HCT116 (cell line): ENCODE data around the gene COL26A1. TPM values are rescaled to one million over a fixed set of nuclear protein-coding genes. Genes with fewer than 3 reads are reported as not detected.
"Not testable (repeated sequence)": the region's sequence is repeated elsewhere in the genome, so short reads cannot be mapped to it uniquely, and the experiment has no call there.

Experiments used
- ATAC-seq: fragments of 200-7000 bp; cut with Tn5 transposase; 2 replicates; pipeline ENCODE4 v1.9.1; 2020; ENCODE audit warnings: mild to moderate bottlenecking, moderate library complexity
- BruUV-seq: library from RNA; stranded (reverse); fragments of 400-500 nt; replicated peaks from 2 replicates; lab custom pipeline; 2021; lab: Mats Ljungman, UMichigan
- CTCF ChIA-PET: fragments of 300-600 bp; sonication (Branson Sonifier 250); formaldehyde crosslinking; loops from one replicate; lab custom pipeline; 2021; ENCODE audit warnings: antibody characterized with exemption; lab: Charles Lee
- POLR2A ChIA-PET: fragments of 300-600, 350-600 bp; sonication (Branson Sonifier 250); formaldehyde crosslinking; loops from one replicate; lab custom pipeline; 2021; ENCODE audit warnings: antibody characterized with exemption; lab: Charles Lee
- RAD21 ChIA-PET, 2 experiments: fragments of 300-600 bp; sonication (Branson Sonifier 250); formaldehyde crosslinking; loops; one replicate each; lab custom pipeline; 2023; ENCODE audit warnings: low total read pairs in 2 of 2; ENCODE audit not compliant: uncharacterized antibody in 2 of 2, unreplicated experiment in 2 of 2, low non-redundant PET in 1 of 2; lab: Charles Lee
- DNase-seq: peaks from one replicate; pipeline ENCODE4 v3.0.0-alpha.2; 2010; ENCODE audit warnings: low read depth, low spot score
- H2AFZ ChIP-seq: fragments of 200-600 bp; shearing (Covaris generic), sonication (generic); 2 replicates; pipeline ENCODE4 v1.6.1; 2017; ENCODE audit warnings: low read depth, mixed run types, mixed read lengths, antibody characterized with exemption, low read length; ENCODE audit not compliant: poor library complexity, severe bottlenecking
- H3K27ac ChIP-seq: 2 replicates; pipeline ENCODE4 v1.5.1; 2012; ENCODE audit warnings: low read depth, low read length
- H3K27me3 ChIP-seq: fragments of 200-600 bp; sonication (generic); 2 replicates; pipeline ENCODE4 v1.6.1; 2016; ENCODE audit warnings: mixed run types, low read length, mixed read lengths; ENCODE audit not compliant: insufficient read depth
- H3K36me3 ChIP-seq, 2 experiments: fragments of 200-500 bp in 1 of 2; fragments of 200-600 bp in 1 of 2; sonication (Bioruptor generic) in 1 of 2; sonication (generic) in 1 of 2; 2 replicates each; pipeline versions ENCODE4 v1.5.1 to v1.6.1; 2014 to 2016; ENCODE audit warnings: low read length in 2 of 2, inconsistent platforms in 1 of 2, mixed read lengths in 1 of 2, mixed run types in 1 of 2; ENCODE audit not compliant: insufficient read depth in 2 of 2, control insufficient read depth in 1 of 2
- H3K4me1 ChIP-seq, 2 experiments: fragments of 200-600 bp in 1 of 2; sonication (generic) in 1 of 2; 2 replicates each; pipeline versions ENCODE4 v1.5.1 to v1.6.1; 2012 to 2017; ENCODE audit warnings: low read length in 2 of 2, inconsistent platforms in 1 of 2, mild to moderate bottlenecking in 1 of 2, mixed read lengths in 1 of 2, mixed run types in 1 of 2, moderate library complexity in 1 of 2; ENCODE audit not compliant: insufficient read depth in 2 of 2, control insufficient read depth in 1 of 2
- H3K4me2 ChIP-seq: fragments of 200-600 bp; sonication (generic); 2 replicates; pipeline ENCODE4 v1.6.1; 2017; ENCODE audit warnings: mixed run types, low read length, mixed read lengths
- H3K4me3 ChIP-seq, 2 experiments: fragments of 200-600 bp in 1 of 2; sonication (generic) in 1 of 2; replicated peaks in 1 of 2; 2 replicates each; pipeline ENCODE4 v1.5.1; 2011 to 2016; ENCODE audit warnings: low read length in 2 of 2, control low read depth in 1 of 2, low read depth in 1 of 2, mild to moderate bottlenecking in 1 of 2, mixed read lengths in 1 of 2, mixed run types in 1 of 2
- H3K79me2 ChIP-seq: fragments of 200-600 bp; sonication (generic); 2 replicates; pipeline ENCODE4 v1.6.1; 2017; ENCODE audit warnings: mild to moderate bottlenecking, mixed run types, low read length, moderate library complexity, mixed read lengths; ENCODE audit not compliant: insufficient read depth
- H3K9ac ChIP-seq: fragments of 200-600 bp; sonication (generic); 2 replicates; pipeline ENCODE4 v1.6.1; 2016; ENCODE audit warnings: low read length, mixed read lengths
- H3K9me2 ChIP-seq: fragments of 200-600 bp; sonication (generic), shearing (Covaris generic); 2 replicates; pipeline ENCODE4 v1.6.1; 2017; ENCODE audit warnings: mixed run types, mild to moderate bottlenecking, moderate library complexity; ENCODE audit not compliant: insufficient read depth
- H3K9me3 ChIP-seq, 2 experiments: fragments of 200-500 bp in 1 of 2; fragments of 200-600 bp in 1 of 2; sonication (Bioruptor generic) in 1 of 2; sonication (generic) in 1 of 2; 2 replicates each; pipeline ENCODE4 v1.6.1; 2014 to 2017; ENCODE audit warnings: low read length in 2 of 2, mixed read lengths in 2 of 2, inconsistent platforms in 1 of 2, low read depth in 1 of 2, mild to moderate bottlenecking in 1 of 2, mixed run types in 1 of 2, moderate library complexity in 1 of 2; ENCODE audit not compliant: control insufficient read depth in 1 of 2, insufficient read depth in 1 of 2
- H4K20me1 ChIP-seq: fragments of 200-600 bp; sonication (generic), shearing (Covaris generic); 2 replicates; pipeline ENCODE4 v1.6.1; 2017; ENCODE audit warnings: mixed run types, mild to moderate bottlenecking, moderate library complexity; ENCODE audit not compliant: insufficient read depth
- CEBPB ChIP-seq: IDR thresholded peaks from 2 replicates; pipeline ENCODE4 v1.6.1; 2012; ENCODE audit warnings: low read depth
- EGR1 ChIP-seq: IDR thresholded peaks from 2 replicates; pipeline ENCODE4 v1.6.1; 2012; ENCODE audit warnings: low read depth
- FOSL1 ChIP-seq: IDR thresholded peaks from 2 replicates; pipeline ENCODE4 v1.6.1; 2012; ENCODE audit warnings: low read depth
- POLR2A ChIP-seq: IDR thresholded peaks from 2 replicates; pipeline ENCODE4 v1.7.0; 2011; ENCODE audit warnings: borderline replicate concordance; ENCODE audit not compliant: insufficient read depth, insufficient read length; ENCODE audit errors: extremely low read depth
- POLR2AphosphoS5 ChIP-seq: IDR thresholded peaks from 2 replicates; pipeline ENCODE4 v1.6.1; 2011; ENCODE audit warnings: mild to moderate bottlenecking, low read depth, low read length, moderate library complexity
- RAD21 ChIP-seq: IDR thresholded peaks from 2 replicates; pipeline ENCODE4 v1.6.1; 2012; ENCODE audit warnings: low read depth, mild to moderate bottlenecking
- SP1 ChIP-seq: IDR thresholded peaks from 2 replicates; pipeline ENCODE4 v1.6.1; 2012; ENCODE audit warnings: low read depth
- SRF ChIP-seq: IDR thresholded peaks from 2 replicates; pipeline ENCODE4 v1.6.1; 2012; ENCODE audit warnings: low read depth
- TCF7L2 ChIP-seq: IDR thresholded peaks from 2 replicates; pipeline ENCODE4 v1.7.0; 2011; ENCODE audit warnings: borderline replicate concordance, inconsistent platforms; ENCODE audit not compliant: insufficient read depth, insufficient read length; ENCODE audit errors: extremely low read depth
- ZFX ChIP-seq: fragments of 450-650 bp; IDR thresholded peaks from 2 replicates; pipeline ENCODE4 v1.6.1; 2017
- intact Hi-C: fragments of 100-400 bp; cut with micrococcal nuclease; formaldehyde crosslinking; loops from 2 replicates; pipeline ENCODE4 v1.10.0; 2022
- total RNA-seq: library from RNA; stranded (reverse); gene quantifications from one replicate; pipeline ENCODE4 v1.2.1, GENCODE V29; 2021; ENCODE audit not compliant: unreplicated experiment

COL26A1 gene
- total RNA-seq, 1 experiment from 2014 or later = 0.27 TPM

DNA sequence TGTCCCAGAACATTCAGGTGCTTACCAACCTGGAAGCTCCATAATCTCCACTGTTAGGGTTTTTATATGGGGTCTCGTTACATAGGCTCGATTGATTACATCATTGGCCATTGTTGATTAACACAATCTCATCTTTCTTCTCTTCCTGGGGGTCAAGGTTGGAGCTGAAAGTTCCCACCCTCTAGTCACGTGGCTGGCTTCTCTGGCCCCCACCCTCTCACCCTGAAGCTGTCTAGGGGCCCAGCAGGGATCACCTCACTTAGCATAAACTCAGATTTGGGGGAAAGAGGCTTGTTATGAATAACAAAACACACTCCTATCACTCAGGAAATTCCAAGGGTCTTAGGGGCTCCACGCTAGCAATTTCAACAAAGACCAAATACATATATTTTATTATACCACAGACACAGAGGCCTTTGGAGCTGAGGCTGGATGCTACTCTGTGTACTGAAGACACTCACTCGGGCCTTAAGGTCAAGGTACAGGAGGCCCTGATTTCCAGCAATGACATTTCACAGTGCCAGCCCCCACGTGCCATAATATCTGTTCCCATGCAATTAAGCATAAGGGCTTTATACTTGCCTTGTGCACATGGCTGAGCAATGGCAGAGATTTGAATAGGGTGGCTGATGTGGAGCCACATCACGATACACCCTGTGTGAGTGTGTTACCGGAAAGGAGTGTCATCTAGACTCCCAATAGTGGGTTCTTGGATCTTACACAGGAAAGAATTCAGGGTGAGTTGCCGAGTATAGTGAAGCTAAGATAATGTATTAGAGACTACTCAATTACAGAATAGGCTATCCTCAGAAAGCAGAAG, 108.2 kb downstream of the COL26A1 start:
- DNase-seq (no peak), ATAC-seq (no peak)
- Histone ChIP-seq H3K27me3 (no peaks in the 10 kb centered on the region), H3K4me1 (no peaks in the 10 kb centered on the region), H3K27ac (no peak overlapping the region), H4K20me1 (no peaks in the 10 kb centered on the region), H3K4me3 (no peak overlapping the region), H3K9me2 (no peaks in the 10 kb centered on the region), H3K9ac (no peak overlapping the region), H2AFZ (no peak overlapping the region)
- POLR2A ChIA-PET = no interaction called here
- CTCF ChIA-PET = no interaction called here
- BruUV-seq = no TSS peak
- intact Hi-C loops = no loop called here
- TF ChIP-seq TCF7L2 = no peak
- no peak for TF ChIP-seq POLR2AphosphoS5
- TF ChIP-seq SRF = no peak
- no peak for TF ChIP-seq SP1
- no peak for TF ChIP-seq CEBPB
- no peak for TF ChIP-seq EGR1
- no peak for TF ChIP-seq POLR2A
- TF ChIP-seq, all 23 proteins: peak for 0
- H3K9me3 ChIP-seq = no peaks in the 10 kb centered on the region
- H3K36me3 ChIP-seq = no peaks in the 10 kb centered on the region
- no peak overlapping the region for H3K4me2 ChIP-seq
- H3K79me2 ChIP-seq = no peaks in the 10 kb centered on the region
- RAD21 ChIA-PET = no interaction called here

DNA sequence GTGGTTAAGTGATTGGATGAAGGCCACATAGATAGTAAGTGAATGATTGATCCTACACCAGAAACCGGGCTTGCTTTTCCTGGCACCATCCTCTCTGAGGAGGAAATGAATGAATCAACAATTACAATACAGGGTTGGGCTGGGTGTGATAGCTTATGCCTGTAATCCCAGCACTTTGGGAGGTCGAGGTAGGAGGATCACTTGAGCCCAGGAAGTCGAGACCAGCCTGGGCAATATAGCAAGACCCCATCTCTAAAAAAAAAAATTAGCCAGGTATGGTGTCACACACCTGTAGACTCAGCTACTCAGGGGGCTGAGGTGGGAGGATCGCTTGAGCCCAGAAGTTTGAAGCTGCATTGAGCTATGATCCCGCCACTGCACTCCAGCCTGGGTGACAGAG, 111.5 kb downstream of the COL26A1 start:
- Histone ChIP-seq H2AFZ (no peak overlapping the region), H3K9ac (no peak overlapping the region), H3K4me3 (no peak overlapping the region), H3K79me2 (no peaks in the 10 kb centered on the region), H3K27me3 (no peaks in the 10 kb centered on the region), H3K4me2 (no peak overlapping the region), H3K36me3 (no peaks in the 10 kb centered on the region), H3K4me1 (no peaks in the 10 kb centered on the region), H3K9me2 (no peaks in the 10 kb centered on the region), H3K9me3 (peaks cover 4% of the 10 kb centered on the region in 2 experiments; a peak in 1 of 4 replicates), H4K20me1 (no peaks in the 10 kb centered on the region), H3K27ac (no peak overlapping the region)
- ChIA-PET CTCF (no interaction called here), POLR2A (interaction anchor here (0.6 kb wide), 1 partner anchor 37 kb away, joined by 3 read pairs; no protein-coding TSS in a partner anchor), RAD21 (no interaction called here)
- no peak for TF ChIP-seq ZFX
- TF ChIP-seq FOSL1 = no peak
- TF ChIP-seq TCF7L2 = no peak
- no peak for TF ChIP-seq RAD21
- ATAC-seq (no peak), DNase-seq (no peak)
- intact Hi-C loops = no loop called here
- no TSS peak for BruUV-seq

DNA sequence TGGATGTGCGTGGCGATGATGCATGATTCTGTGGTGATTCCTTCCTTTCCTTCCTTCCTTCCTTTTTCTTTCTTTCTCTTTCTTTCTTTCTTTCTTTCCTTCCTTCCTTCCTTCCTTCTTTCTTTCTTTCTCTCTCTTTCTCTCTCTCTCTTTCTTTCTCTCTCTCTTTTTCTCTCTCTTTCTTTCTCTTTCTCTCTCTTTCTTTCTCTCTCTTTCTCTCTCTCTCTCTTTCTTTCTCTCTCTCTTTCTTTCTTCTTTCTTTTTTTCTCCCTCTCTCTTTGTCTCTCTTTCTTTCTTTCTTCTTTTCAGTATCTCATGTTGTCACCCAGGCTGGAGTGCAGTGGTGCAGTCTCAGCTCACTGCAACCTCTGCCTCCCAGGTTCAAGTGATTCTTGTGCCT, 113.0 kb downstream of the COL26A1 start:
- H2AFZ ChIP-seq, H3K9me3 ChIP-seq, H3K9ac ChIP-seq, H3K27me3 ChIP-seq, H3K27ac ChIP-seq, H3K36me3 ChIP-seq, H3K4me1 ChIP-seq, ATAC-seq, BruUV-seq, DNase-seq, H3K4me3 ChIP-seq, RAD21 ChIA-PET, H3K79me2 ChIP-seq, intact Hi-C loops, CTCF ChIA-PET, H3K9me2 ChIP-seq, H4K20me1 ChIP-seq, POLR2A ChIA-PET, H3K4me2 ChIP-seq: not testable (repeated sequence)
